Pancreas (tissue), 10 donors: Measurements from ENCODE around the gene ZNF608. TPM values are rescaled to one million over a fixed set of nuclear protein-coding genes. Genes with fewer than 3 reads are reported as not detected.

Experiments
- ATAC-seq, 4 donors: fragments of 200-7000 bp; cut with Tn5 transposase; one replicate each; pipeline versions ENCODE4 v1.8.0 to v1.9.1; 2020; ENCODE audit warnings: mild to moderate bottlenecking in 4 of 4, moderate library complexity in 4 of 4
- DNase-seq, 6 donors: peaks; one replicate each; pipeline ENCODE4 v3.0.0-alpha.2; 2020
- FAIRE-seq: peaks from 2 replicates; lab custom pipeline; 2012; peaks lifted over from hg19 to GRCh38; lab: Jason Lieb, UNC
- H3K27ac ChIP-seq, 4 donors: fragments of 200-600 bp; sonication (generic); 1 replicate in 3 of 4; 2 replicates in 1 of 4; pipeline versions ENCODE4 v1.5.0 to v1.8.0; 2020
- H3K27me3 ChIP-seq, 4 donors: fragments of 200-600 bp; one replicate each; pipeline ENCODE4 v1.8.0; 2021
- H3K36me3 ChIP-seq, 3 donors: fragments of 200-600 bp; sonication (generic) in 1 of 3; one replicate each; pipeline versions ENCODE4 v1.5.0 to v1.8.0; 2020 to 2021
- H3K4me1 ChIP-seq, 3 donors: fragments of 200-600 bp; one replicate each; pipeline ENCODE4 v1.8.0; 2021
- H3K4me3 ChIP-seq, 4 donors: fragments of 200-600 bp; sonication (generic) in 2 of 4; one replicate each; pipeline versions ENCODE4 v1.5.0 to v1.8.0; 2020 to 2021
- H3K9me3 ChIP-seq, 4 donors: fragments of 200-600 bp; one replicate each; pipeline ENCODE4 v1.8.0; 2021
- WGBS, 2 donors: extraction: QIAGEN DNeasy Blood & Tissue Kit; methylation state at CpG; one replicate each; pipeline ENCODE4 v1.1.7; 2013; 5-methylcytosine and 5-hydroxymethylcytosine counted together
- intact Hi-C, 3 donors: fragments of 100-400 bp; cut with DNase I; formaldehyde crosslinking; loops; one replicate each; pipeline versions ENCODE4 v1.11.1 to v1.14.2; 2022
- polyA plus RNA-seq, 2 donors: library from polyadenylated mRNA; stranded (reverse); fragments of 200-250 nt; gene quantifications; one replicate each; pipeline ENCODE4 v1.2.3, GENCODE V29; 2013
- total RNA-seq, 6 donors: library from RNA; stranded (reverse); fragmentation: NEBNext Ultra II Directional in 4 of 6; extraction: Animal tissue kit (Norgen Biotek cat#: 25700) in 4 of 6; gene quantifications; one replicate each; pipeline versions ENCODE4 v1.2.1 to v1.2.4, GENCODE V29; 2021 to 2023
- TF ChIP-seq, protein P1 (sequence below), 4 donors: fragments of 200-600 bp; sonication (generic) in 3 of 4; IDR thresholded peaks; one replicate each; pipeline versions ENCODE4 v1.5.0 to v1.8.0; 2021; ENCODE audit warnings: antibody characterized with exemption in 4 of 4
- donor health status: healthy with polysubstance abuse.
- donor health status: DM: no; HTN: no; CAD: no; lungs with moderate emphysema.
- donor health status: DM: no; HTN: no; CAD: no.
- donor health status: control.
- donor health status: control.
- donor health status: Bipolar disorder and iron deficiency.
- donor health status: DM: yes; HTN: yes; CAD: no.
- donor health status: DM: no; HTN: no; CAD: no.
- donor health status: DM: no; HTN: no; CAD: no.
- donor health status: DM: yes; HTN: yes; CAD: no.

ZNF608 gene, protein sequence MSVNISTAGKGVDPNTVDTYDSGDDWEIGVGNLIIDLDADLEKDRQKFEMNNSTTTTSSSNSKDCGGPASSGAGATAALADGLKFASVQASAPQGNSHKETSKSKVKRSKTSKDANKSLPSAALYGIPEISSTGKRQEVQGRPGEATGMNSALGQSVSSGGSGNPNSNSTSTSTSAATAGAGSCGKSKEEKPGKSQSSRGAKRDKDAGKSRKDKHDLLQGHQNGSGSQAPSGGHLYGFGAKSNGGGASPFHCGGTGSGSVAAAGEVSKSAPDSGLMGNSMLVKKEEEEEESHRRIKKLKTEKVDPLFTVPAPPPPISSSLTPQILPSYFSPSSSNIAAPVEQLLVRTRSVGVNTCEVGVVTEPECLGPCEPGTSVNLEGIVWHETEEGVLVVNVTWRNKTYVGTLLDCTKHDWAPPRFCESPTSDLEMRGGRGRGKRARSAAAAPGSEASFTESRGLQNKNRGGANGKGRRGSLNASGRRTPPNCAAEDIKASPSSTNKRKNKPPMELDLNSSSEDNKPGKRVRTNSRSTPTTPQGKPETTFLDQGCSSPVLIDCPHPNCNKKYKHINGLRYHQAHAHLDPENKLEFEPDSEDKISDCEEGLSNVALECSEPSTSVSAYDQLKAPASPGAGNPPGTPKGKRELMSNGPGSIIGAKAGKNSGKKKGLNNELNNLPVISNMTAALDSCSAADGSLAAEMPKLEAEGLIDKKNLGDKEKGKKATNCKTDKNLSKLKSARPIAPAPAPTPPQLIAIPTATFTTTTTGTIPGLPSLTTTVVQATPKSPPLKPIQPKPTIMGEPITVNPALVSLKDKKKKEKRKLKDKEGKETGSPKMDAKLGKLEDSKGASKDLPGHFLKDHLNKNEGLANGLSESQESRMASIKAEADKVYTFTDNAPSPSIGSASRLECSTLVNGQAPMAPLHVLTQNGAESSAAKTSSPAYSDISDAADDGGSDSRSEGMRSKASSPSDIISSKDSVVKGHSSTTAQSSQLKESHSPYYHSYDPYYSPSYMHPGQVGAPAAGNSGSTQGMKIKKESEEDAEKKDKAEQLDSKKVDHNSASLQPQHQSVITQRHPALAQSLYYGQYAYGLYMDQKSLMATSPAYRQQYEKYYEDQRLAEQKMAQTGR (N-terminal part only)
- total RNA-seq (10 to 100 TPM in 5 of 6 donors, 1 to 10 TPM in 1; 9.3 to 21.6 (median 11.4) TPM), polyA plus RNA-seq (10 to 100 TPM; 13.7 to 14.8 TPM)

- Histone ChIP-seq H3K4me3 (peak within 1 kb of the TSS; percentile 22 to 55 (median 36)), H3K4me1 (peaks cover 5 to 25% (median 16%) of the 10 kb centered on the region in 3 donors), H3K9me3 (no peaks in the 10 kb centered on the region), H3K27me3 (no peaks in the 10 kb centered on the region), H3K27ac (peak within 1 kb of the TSS; percentile 69 to 97 (median 84)), H3K36me3 (no peaks in the 10 kb centered on the region)
- intact Hi-C loops = loop anchor here in 1 of 3 donors (10.0 kb wide), 1 partner anchor 139 kb away; no protein-coding TSS in a partner anchor
- no peak for ATAC-seq
- DNase-seq = peak in 3 of 6 donors; percentile 16 to 24 (median 23)
- TF ChIP-seq, protein P1, sequence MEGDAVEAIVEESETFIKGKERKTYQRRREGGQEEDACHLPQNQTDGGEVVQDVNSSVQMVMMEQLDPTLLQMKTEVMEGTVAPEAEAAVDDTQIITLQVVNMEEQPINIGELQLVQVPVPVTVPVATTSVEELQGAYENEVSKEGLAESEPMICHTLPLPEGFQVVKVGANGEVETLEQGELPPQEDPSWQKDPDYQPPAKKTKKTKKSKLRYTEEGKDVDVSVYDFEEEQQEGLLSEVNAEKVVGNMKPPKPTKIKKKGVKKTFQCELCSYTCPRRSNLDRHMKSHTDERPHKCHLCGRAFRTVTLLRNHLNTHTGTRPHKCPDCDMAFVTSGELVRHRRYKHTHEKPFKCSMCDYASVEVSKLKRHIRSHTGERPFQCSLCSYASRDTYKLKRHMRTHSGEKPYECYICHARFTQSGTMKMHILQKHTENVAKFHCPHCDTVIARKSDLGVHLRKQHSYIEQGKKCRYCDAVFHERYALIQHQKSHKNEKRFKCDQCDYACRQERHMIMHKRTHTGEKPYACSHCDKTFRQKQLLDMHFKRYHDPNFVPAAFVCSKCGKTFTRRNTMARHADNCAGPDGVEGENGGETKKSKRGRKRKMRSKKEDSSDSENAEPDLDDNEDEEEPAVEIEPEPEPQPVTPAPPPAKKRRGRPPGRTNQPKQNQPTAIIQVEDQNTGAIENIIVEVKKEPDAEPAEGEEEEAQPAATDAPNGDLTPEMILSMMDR (IDR thresholded peaks at IDR 0.05) = no peak
- no peak for FAIRE-seq
- WGBS, 2 donors = 1 to 2% methylated on average over 18 of the region's 18 CpGs
Measured at GRCh38 chr5:124745928-124746915, at the start of gene ZNF608. Gene ZNF608, minus strand, starts transcription at chr5:124746639. Its CDS starts 1,650 bp downstream, at chr5:124744989.

DNA sequence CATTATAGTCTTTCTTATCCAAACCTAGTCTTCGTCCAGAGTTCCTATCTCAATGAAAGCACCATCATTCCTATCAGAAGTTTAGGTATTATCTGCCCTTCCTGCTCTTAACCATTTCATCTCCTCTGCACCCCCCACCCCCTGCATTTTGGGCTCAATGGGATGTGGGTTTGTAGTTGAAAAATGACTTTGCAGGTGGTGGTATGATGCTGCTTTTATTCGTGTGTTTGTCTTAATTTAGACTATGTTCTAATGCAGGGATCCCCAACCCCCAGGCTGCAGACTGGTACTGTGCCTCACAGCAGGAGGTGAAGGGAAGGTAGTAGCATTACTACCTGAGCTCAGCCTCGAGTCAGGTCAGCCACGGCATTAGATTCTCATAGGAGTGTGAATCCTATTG lies 49.4 kb upstream of the ZNF608 start:
- H3K9me3 ChIP-seq = no peaks in the 10 kb centered on the region
- H3K4me3 ChIP-seq = no peak overlapping the region
- peaks cover 0 to 7% (median 0%) of the 10 kb centered on the region in 3 donors for H3K4me1 ChIP-seq
- WGBS, 2 donors = 76 to 81% methylated on average over 4 of the region's 4 CpGs
- TF ChIP-seq, protein P1 (IDR thresholded peaks at IDR 0.05) = no peak
- ATAC-seq (no peak), DNase-seq (no peak), FAIRE-seq (no peak)
- intact Hi-C loops = no loop called here
- H3K36me3 ChIP-seq = no peaks in the 10 kb centered on the region
- H3K27ac ChIP-seq = no peak overlapping the region
- no peaks in the 10 kb centered on the region for H3K27me3 ChIP-seq

- intact Hi-C loops = no loop called here
- 11 to 12% methylated on average over 7 of the region's 7 CpGs for WGBS, 2 donors
- Histone ChIP-seq H3K27ac (peak overlapping the region in 2 of 4 donors; percentile 34 to 48), H3K9me3 (no peaks in the 10 kb centered on the region), H3K4me3 (no peak overlapping the region), H3K4me1 (peaks cover 0 to 15% (median 6%) of the 10 kb centered on the region in 3 donors), H3K36me3 (no peaks in the 10 kb centered on the region), H3K27me3 (no peaks in the 10 kb centered on the region)
- ATAC-seq (peak; percentile 72 to 85 (median 78)), DNase-seq (no peak), FAIRE-seq (peak; percentile 96)
- TF ChIP-seq, protein P1 (IDR thresholded peaks at IDR 0.05) = no peak
Measured at GRCh38 chr5:124790895-124791732, 44.7 kb upstream of the ZNF608 start.
